B cell (primary cell): Measurements from ENCODE around the gene GLOD5. TPM values are rescaled to one million over a fixed set of nuclear protein-coding genes. Genes with fewer than 3 reads are reported as not detected.

Experiments used
- ATAC-seq: fragments of 200-7000 bp; cut with Tn5 transposase; one replicate; pipeline ENCODE4 v1.10.0; 2021; ENCODE audit warnings: low read depth, mild to moderate bottlenecking, moderate number of reproducible peaks, moderate library complexity
- CTCF ChIA-PET: fragments of 350-600 bp; sonication (Branson Sonifier 250); formaldehyde crosslinking; loops from one replicate; lab custom pipeline; 2021; ENCODE audit warnings: antibody characterized with exemption, inconsistent platforms; lab: Charles Lee
- POLR2A ChIA-PET: fragments of 350-600 bp; sonication (Branson Sonifier 250); formaldehyde crosslinking; loops from one replicate; lab custom pipeline; 2021; ENCODE audit warnings: antibody characterized with exemption; lab: Charles Lee
- DNase-seq: peaks from one replicate; pipeline ENCODE4 v3.0.0; 2013
- H2AFZ ChIP-seq: 2 replicates; pipeline ENCODE4 v1.6.1; 2012; ENCODE audit warnings: mild to moderate bottlenecking, low read depth, low read length; ENCODE audit not compliant: insufficient read depth, poor library complexity, severe bottlenecking
- H3K27ac ChIP-seq, 2 donors: 1 replicate in 1 of 2; 2 replicates in 1 of 2; pipeline ENCODE4 v1.5.1; 2012 to 2013; ENCODE audit warnings: low read length in 2 of 2, mild to moderate bottlenecking in 2 of 2, moderate library complexity in 1 of 2
- H3K27me3 ChIP-seq, 4 experiments: fragments of 200-600 bp in 1 of 4; sonication (generic) in 1 of 4; replicated peaks in 1 of 4; 1 replicate in 2 of 4; 2 replicates in 2 of 4; pipeline versions ENCODE4 v1.6.1 to v1.7.0; 2013 to 2016; ENCODE audit warnings: low read length in 3 of 4, mild to moderate bottlenecking in 2 of 4, mixed read lengths in 1 of 4, moderate library complexity in 1 of 4; ENCODE audit not compliant: insufficient read depth in 4 of 4, control insufficient read depth in 3 of 4; ENCODE audit errors: control extremely low read depth in 1 of 4
- H3K36me3 ChIP-seq, 2 experiments: replicated peaks in 1 of 2; 1 replicate in 1 of 2; 2 replicates in 1 of 2; pipeline versions ENCODE4 v1.6.1 to v1.7.1; 2013; ENCODE audit warnings: low read length in 1 of 2; ENCODE audit not compliant: insufficient read depth in 2 of 2, control insufficient read depth in 1 of 2; ENCODE audit errors: control extremely low read depth in 1 of 2, extremely low read depth in 1 of 2
- H3K4me1 ChIP-seq, 2 donors: fragments of 200-600 bp in 1 of 2; sonication (generic) in 1 of 2; 1 replicate in 1 of 2; 2 replicates in 1 of 2; pipeline versions ENCODE4 v1.5.1 to v1.6.1; 2013 to 2017; ENCODE audit warnings: low read length in 2 of 2; ENCODE audit not compliant: control insufficient read depth in 2 of 2, insufficient read depth in 2 of 2
- H3K4me2 ChIP-seq: replicated peaks from 2 replicates; pipeline ENCODE3; 2012; ENCODE audit warnings: mild to moderate bottlenecking, low read depth, low read length; ENCODE audit not compliant: poor library complexity, severe bottlenecking
- H3K4me3 ChIP-seq, 5 experiments: fragments of 200-600 bp in 1 of 5; sonication (generic) in 1 of 5; 1 replicate in 3 of 5; 2 replicates in 2 of 5; pipeline versions ENCODE4 v1.5.1 to v1.7.0; 2011 to 2016; ENCODE audit warnings: low read length in 4 of 5, mild to moderate bottlenecking in 4 of 5, low read depth in 2 of 5, control low read depth in 1 of 5, moderate library complexity in 1 of 5; ENCODE audit not compliant: insufficient read depth in 1 of 5; ENCODE audit errors: control extremely low read depth in 1 of 5, extremely low read depth in 1 of 5
- H3K79me2 ChIP-seq: fragments of 200-600 bp; sonication (generic); one replicate; pipeline ENCODE4 v1.6.0; 2016; ENCODE audit warnings: low read length; ENCODE audit not compliant: control insufficient read depth, insufficient read depth
- H3K9ac ChIP-seq: fragments of 200-600 bp; sonication (generic); 2 replicates; pipeline ENCODE4 v1.6.1; 2017; ENCODE audit warnings: mild to moderate bottlenecking, low read length, moderate library complexity
- H3K9me3 ChIP-seq, 3 donors: one replicate each; pipeline versions ENCODE4 v1.6.1 to v1.7.1; 2013; ENCODE audit warnings: low read length in 2 of 3; ENCODE audit not compliant: control insufficient read depth in 2 of 3, insufficient read depth in 1 of 3; ENCODE audit errors: control extremely low read depth in 1 of 3
- H4K20me1 ChIP-seq: 2 replicates; pipeline ENCODE4 v1.6.0; 2012; ENCODE audit warnings: mild to moderate bottlenecking, low read length; ENCODE audit not compliant: insufficient read depth, control insufficient read depth, poor library complexity, severe bottlenecking
- H3K27ac Mint-ChIP-seq: one replicate; pipeline ENCODE4 v1.8.0; 2021; ENCODE audit warnings: mixed read lengths
- H3K27me3 Mint-ChIP-seq: one replicate; pipeline ENCODE4 v1.8.0; 2021; ENCODE audit warnings: mixed read lengths
- H3K4me1 Mint-ChIP-seq: one replicate; pipeline ENCODE4 v1.8.0; 2021; ENCODE audit warnings: mixed read lengths
- H3K4me3 Mint-ChIP-seq: one replicate; pipeline ENCODE4 v1.8.0; 2021; ENCODE audit warnings: mixed read lengths
- H3K9me3 Mint-ChIP-seq: one replicate; pipeline ENCODE4 v1.8.0; 2022; ENCODE audit warnings: mixed read lengths; ENCODE audit not compliant: insufficient read depth
- CTCF ChIP-seq: fragments of 200-600 bp; IDR thresholded peaks from one replicate; pipeline ENCODE4 v1.8.0; 2022; ENCODE audit warnings: antibody characterized with exemption, mild to moderate bottlenecking
- EZH2 ChIP-seq: IDR thresholded peaks from 2 replicates; pipeline ENCODE4 v1.6.1; 2012; ENCODE audit warnings: borderline replicate concordance, low read depth, mild to moderate bottlenecking, moderate library complexity, low read length; ENCODE audit not compliant: insufficient read depth, poor library complexity, severe bottlenecking
- WGBS: methylation state at CpG from one replicate; pipeline ENCODE4 v1.1.5; 2013; ENCODE audit warnings: missing lambda C conversion rate; ENCODE audit not compliant: insufficient coverage; 5-methylcytosine and 5-hydroxymethylcytosine counted together
- intact Hi-C: fragments of 100-400 bp; cut with micrococcal nuclease; formaldehyde crosslinking; loops from one replicate; pipeline ENCODE4 v1.10.0; 2022
- polyA plus RNA-seq: library from polyadenylated mRNA; depleted of rRNA; stranded (reverse); fragments of >200 nt; gene quantifications from 2 replicates; pipeline ENCODE4 v1.2.3, GENCODE V29; 2012
- total RNA-seq, 2 donors: library from RNA; stranded (reverse); fragments of 120-200 nt in 1 of 2; gene quantifications; 1 replicate in 1 of 2; 2 replicates in 1 of 2; pipeline versions ENCODE4 v1.2.3 to v1.2.4, GENCODE V29; 2013 to 2022

The GLOD5 gene
- total and polyA plus RNA-seq, 2 donors (not counting 1 experiment from before 2014, with no cell fraction given), result not detected

DNA sequence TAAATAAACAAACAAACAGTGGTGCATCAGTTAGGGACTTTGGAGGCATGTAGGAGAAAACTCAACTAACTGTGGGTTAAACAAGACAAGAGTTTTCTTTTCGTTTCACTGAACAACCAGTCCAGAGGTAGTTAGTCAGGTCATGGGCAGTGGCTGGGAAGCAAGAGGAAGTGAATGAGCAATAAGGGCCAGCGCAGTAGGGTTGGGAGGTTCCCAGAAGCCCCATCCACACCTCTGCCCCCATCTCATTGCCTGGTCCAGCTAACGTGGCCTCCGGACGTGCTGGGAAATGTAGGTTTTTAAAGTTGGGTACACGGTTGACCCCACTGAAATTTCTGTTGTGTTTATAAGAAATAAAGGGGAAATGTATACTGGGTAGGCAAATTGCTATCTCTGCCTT lies 8.7 kb downstream of the GLOD5 start:
- Histone ChIP-seq H3K9me3 (no peaks in the 10 kb centered on the region), H3K4me3 (no peak overlapping the region), H2AFZ (no peak overlapping the region), H3K79me2 (no peaks in the 10 kb centered on the region), H3K4me2 (no peak overlapping the region), H3K27me3 (no peaks in the 10 kb centered on the region), H4K20me1 (no peaks in the 10 kb centered on the region), H3K27ac (no peak overlapping the region), H3K36me3 (no peaks in the 10 kb centered on the region), H3K9ac (no peak overlapping the region), H3K4me1 (no peaks in the 10 kb centered on the region)
- no peak for ATAC-seq
- Mint-ChIP-seq H3K9me3 (no peaks in the 10 kb centered on the region), H3K27me3 (peaks cover 4% of the 10 kb centered on the region), H3K4me1 (no peaks in the 10 kb centered on the region), H3K27ac (no peak overlapping the region), H3K4me3 (no peak overlapping the region)
- WGBS, result no CpG with 5 or more reads among the region's 6 CpGs
- DNase-seq, result no peak
- ChIA-PET CTCF (no interaction called here), POLR2A (interaction anchor here (0.7 kb wide), 1 partner anchor 59 kb away, joined by 7 read pairs; no protein-coding TSS in a partner anchor)
- TF ChIP-seq EZH2 (no peak), CTCF (no peak)
- intact Hi-C loops, result no loop called here

DNA sequence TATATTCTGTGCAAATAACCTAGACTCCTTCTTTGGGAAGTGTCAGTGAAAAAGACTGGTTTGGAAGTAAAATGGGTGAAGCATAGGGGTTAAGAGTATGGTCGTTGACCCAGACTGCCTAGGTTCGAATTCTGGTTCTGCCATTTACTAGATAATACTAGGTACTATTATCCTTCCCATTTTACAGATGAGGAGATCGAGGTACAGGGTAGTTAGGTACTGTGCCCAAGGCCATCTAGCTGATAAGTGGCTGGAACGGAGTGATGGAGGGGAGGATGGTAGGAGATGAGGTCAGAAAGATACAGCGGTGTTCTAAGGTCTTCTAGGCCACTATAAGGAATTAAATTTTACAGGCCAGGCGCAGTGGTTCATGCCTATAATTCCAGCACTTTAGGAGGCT lies 11.1 kb downstream of the GLOD5 start:
- Histone ChIP-seq H3K9ac (no peak overlapping the region), H3K4me1 (no peaks in the 10 kb centered on the region), H3K36me3 (no peaks in the 10 kb centered on the region), H3K4me2 (no peak overlapping the region), H3K79me2 (no peaks in the 10 kb centered on the region), H4K20me1 (no peaks in the 10 kb centered on the region), H3K4me3 (no peak overlapping the region), H3K27me3 (no peaks in the 10 kb centered on the region), H3K9me3 (no peaks in the 10 kb centered on the region), H2AFZ (no peak overlapping the region), H3K27ac (no peak overlapping the region)
- no peaks in the 10 kb centered on the region for H3K4me1 Mint-ChIP-seq
- WGBS, result 100% methylated on average over 2 of the region's 6 CpGs
- TF ChIP-seq CTCF (no peak), EZH2 (no peak)
- intact Hi-C loops, result no loop called here
- no peak for DNase-seq
- no peak overlapping the region for H3K4me3 Mint-ChIP-seq
- peaks cover 4% of the 10 kb centered on the region for H3K27me3 Mint-ChIP-seq
- ATAC-seq, result no peak
- H3K27ac Mint-ChIP-seq, result no peak overlapping the region
- ChIA-PET CTCF (no interaction called here), POLR2A (no interaction called here)
- H3K9me3 Mint-ChIP-seq, result no peaks in the 10 kb centered on the region
